Transverse colon (tissue), 4 donors: ENCODE data around the gene RSPH3. TPM values are rescaled to one million over a fixed set of nuclear protein-coding genes. Genes with fewer than 3 reads are reported as not detected.

Experiments used
- DNase-seq: peaks from one replicate; pipeline ENCODE4 v3.0.0-alpha.2; 2019
- H3K27ac ChIP-seq, 4 donors: fragments of 200-600 bp; sonication (generic); 2 replicates each; pipeline ENCODE4 v1.5.1; 2016 to 2018; ENCODE audit warnings: inconsistent platforms in 4 of 4
- H3K27me3 ChIP-seq: fragments of 200-600 bp; sonication (generic); 2 replicates; pipeline ENCODE4 v1.5.1; 2017; ENCODE audit warnings: inconsistent platforms
- H3K36me3 ChIP-seq, 4 donors: fragments of 200-600 bp; sonication (generic); 2 replicates each; pipeline ENCODE4 v1.5.1; 2017 to 2019; ENCODE audit warnings: inconsistent platforms in 4 of 4
- H3K4me1 ChIP-seq, 4 donors: fragments of 200-600 bp; sonication (generic); 2 replicates each; pipeline ENCODE4 v1.5.1; 2017 to 2020; ENCODE audit warnings: inconsistent platforms in 4 of 4
- H3K4me3 ChIP-seq, 4 donors: fragments of 200-600 bp; sonication (generic); 1 replicate in 1 of 4; 2 replicates in 3 of 4; pipeline versions ENCODE4 v1.5.1 to v1.6.1; 2017 to 2019; ENCODE audit warnings: inconsistent platforms in 4 of 4
- H3K9me3 ChIP-seq, 2 donors: fragments of 200-600 bp; sonication (generic); 2 replicates each; pipeline ENCODE4 v1.5.1; 2017 to 2019; ENCODE audit warnings: inconsistent platforms in 2 of 2
- CTCF ChIP-seq, 5 experiments: fragments of 200-600 bp in 3 of 5; fragments of 450-650 bp in 2 of 5; sonication (generic) in 3 of 5; IDR thresholded peaks; 1 replicate in 2 of 5; 2 replicates in 3 of 5; pipeline ENCODE4 v1.5.1; 2016 to 2017; ENCODE audit warnings: antibody characterized with exemption in 5 of 5, inconsistent platforms in 3 of 5, mild to moderate bottlenecking in 2 of 5, moderate library complexity in 1 of 5
- EP300 ChIP-seq: sonication (generic); formaldehyde crosslinking; IDR thresholded peaks from one replicate; pipeline ENCODE4 v1.6.1; 2017; ENCODE audit warnings: antibody characterized with exemption, low read depth
- POLR2A ChIP-seq: fragments of 450-650 bp; IDR thresholded peaks from one replicate; pipeline ENCODE4 v1.6.1; 2016; ENCODE audit warnings: antibody characterized with exemption, mild to moderate bottlenecking, moderate library complexity
- POLR2AphosphoS5 ChIP-seq, 3 donors: sonication (generic); formaldehyde crosslinking; IDR thresholded peaks; one replicate each; pipeline ENCODE4 v1.6.1; 2016; ENCODE audit warnings: antibody characterized with exemption in 3 of 3
- WGBS, 2 donors: methylation state at CpG; one replicate each; pipeline ENCODE4 v1.1.5; 2018; ENCODE audit warnings: low coverage in 1 of 2; 5-methylcytosine and 5-hydroxymethylcytosine counted together
- in situ Hi-C, 4 donors: fragments of 200-750 bp; cut with MboI; loops; one replicate each; pipeline versions ENCODE4 v1.15.0 to v1.15.1; 2017; ENCODE audit warnings: low sequenced_read_pairs in 3 of 4, low pct_ligation_motif_present in 1 of 4, low pct_unique_long_range_greater_than_20kb in 1 of 4
- intact Hi-C: fragments of 100-400 bp; cut with DNase I; formaldehyde crosslinking; loops from one replicate; pipeline ENCODE4 v1.15.1; 2023; ENCODE audit warnings: low total_unique reads
- total RNA-seq, 4 donors: library from RNA; depleted of rRNA; stranded (reverse); fragments of >200 nt; gene quantifications; one replicate each; pipeline ENCODE4 v1.1.0, GENCODE V29; 2016

Gene RSPH3
- total RNA-seq, 4 donors from 2014 or later, result 13.3 to 24.1 (median 23.5) TPM

DNA sequence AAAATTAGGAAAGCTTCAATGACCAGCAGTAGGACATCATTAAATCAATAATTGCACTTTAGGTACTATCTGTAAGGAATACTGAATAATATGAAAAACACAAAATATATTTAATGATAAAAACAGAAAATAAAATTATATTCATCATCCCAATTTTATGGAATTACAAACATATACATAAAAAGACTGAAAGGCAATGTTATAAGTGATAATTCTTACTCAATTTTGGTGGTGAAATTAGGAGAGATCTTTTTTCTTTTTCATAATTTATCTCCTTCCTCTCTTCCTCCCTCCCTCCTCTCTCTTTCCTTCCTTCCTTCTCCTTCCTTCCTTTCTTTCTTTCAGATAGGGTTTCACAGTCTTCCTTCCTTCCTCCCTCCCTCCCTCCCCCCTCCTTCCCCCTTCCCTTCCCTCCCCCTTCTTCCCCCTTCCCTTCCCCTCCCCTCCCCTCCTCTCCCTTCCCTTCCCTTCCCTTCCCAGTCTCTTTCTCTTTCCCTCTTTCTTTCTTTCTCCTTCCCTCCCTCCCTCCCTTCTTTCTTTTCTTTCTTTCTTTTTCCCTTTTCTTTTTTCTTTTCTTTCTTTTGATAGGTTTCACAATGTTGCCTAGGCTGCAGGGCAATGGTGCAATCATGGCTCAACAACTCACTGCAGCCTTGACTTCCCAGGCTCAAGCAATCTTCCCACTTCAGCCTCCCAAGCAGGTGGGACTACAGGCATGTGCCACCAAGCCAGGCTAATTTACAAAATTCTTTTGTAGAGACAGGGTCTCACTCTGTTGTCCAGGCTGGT, 36.8 kb downstream of the RSPH3 start:
- H3K27ac ChIP-seq, result no peak overlapping the region
- DNase-seq, result no peak
- H3K4me1 ChIP-seq, result peaks cover 0 to 7% (median 2%) of the 10 kb centered on the region in 4 donors
- no peak overlapping the region for H3K4me3 ChIP-seq
- TF ChIP-seq EP300, result no peak
- TF ChIP-seq CTCF (IDR thresholded peaks at IDR 0.05), result no peak
- no peak for TF ChIP-seq POLR2AphosphoS5 (IDR thresholded peaks at IDR 0.05)
- TF ChIP-seq POLR2A, result no peak
- H3K27me3 ChIP-seq, result no peaks in the 10 kb centered on the region
- intact Hi-C loops (no loop called here), in situ Hi-C loops (no loop called here)
- H3K36me3 ChIP-seq, result no peaks in the 10 kb centered on the region
- H3K9me3 ChIP-seq, result no peaks in the 10 kb centered on the region

DNA sequence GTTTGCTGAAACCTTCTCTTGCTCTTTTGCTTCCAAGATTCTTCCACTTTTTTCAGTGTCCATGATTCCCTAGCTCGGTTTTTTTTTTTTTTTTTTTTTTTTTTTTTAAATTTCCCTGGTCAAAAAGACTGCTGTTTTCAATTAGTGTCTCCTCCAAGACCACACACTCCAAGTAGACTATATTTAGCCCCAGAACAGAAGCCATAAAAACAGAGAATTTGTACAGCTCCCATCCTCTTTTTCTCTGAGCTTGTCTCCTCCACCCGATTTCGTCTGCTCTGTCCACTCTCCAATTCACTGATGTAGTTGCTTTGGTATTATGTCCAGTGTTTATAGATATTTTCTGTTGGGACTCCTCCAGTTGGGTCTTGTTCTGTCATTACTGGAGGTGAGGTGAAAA, 37.6 kb downstream of the RSPH3 start:
- H3K27me3 ChIP-seq, result no peaks in the 10 kb centered on the region
- no peak for TF ChIP-seq POLR2AphosphoS5 (IDR thresholded peaks at IDR 0.05)
- TF ChIP-seq POLR2A, result no peak
- TF ChIP-seq CTCF (IDR thresholded peaks at IDR 0.05), result no peak
- no peak for TF ChIP-seq EP300
- intact Hi-C loops, result no loop called here
- no peaks in the 10 kb centered on the region for H3K36me3 ChIP-seq
- WGBS, 2 donors, result 74 to 84% methylated on average over 3 of the region's 3 CpGs
- no peak overlapping the region for H3K4me3 ChIP-seq
- in situ Hi-C loops, result no loop called here
- peaks cover 0 to 7% (median 2%) of the 10 kb centered on the region in 4 donors for H3K4me1 ChIP-seq
- no peak overlapping the region for H3K27ac ChIP-seq
- H3K9me3 ChIP-seq, result no peaks in the 10 kb centered on the region
- DNase-seq, result no peak

- Histone ChIP-seq H3K9me3 (no peaks in the 10 kb centered on the region), H3K36me3 (no peaks in the 10 kb centered on the region), H3K27ac (no peak overlapping the region), H3K4me3 (no peak overlapping the region), H3K4me1 (peaks cover 0 to 7% (median 2%) of the 10 kb centered on the region in 4 donors), H3K27me3 (no peaks in the 10 kb centered on the region)
- 74 to 100% methylated on average over 2 of the region's 2 CpGs for WGBS, 2 donors
- no peak for DNase-seq
- intact Hi-C loops (no loop called here), in situ Hi-C loops (no loop called here)
- TF ChIP-seq EP300 (no peak), POLR2A (no peak), POLR2AphosphoS5 (IDR thresholded peaks at IDR 0.05) (no peak), CTCF (IDR thresholded peaks at IDR 0.05) (no peak)
Measured at GRCh38 chr6:158960026-158960425, 40.0 kb downstream of the RSPH3 start.

DNA sequence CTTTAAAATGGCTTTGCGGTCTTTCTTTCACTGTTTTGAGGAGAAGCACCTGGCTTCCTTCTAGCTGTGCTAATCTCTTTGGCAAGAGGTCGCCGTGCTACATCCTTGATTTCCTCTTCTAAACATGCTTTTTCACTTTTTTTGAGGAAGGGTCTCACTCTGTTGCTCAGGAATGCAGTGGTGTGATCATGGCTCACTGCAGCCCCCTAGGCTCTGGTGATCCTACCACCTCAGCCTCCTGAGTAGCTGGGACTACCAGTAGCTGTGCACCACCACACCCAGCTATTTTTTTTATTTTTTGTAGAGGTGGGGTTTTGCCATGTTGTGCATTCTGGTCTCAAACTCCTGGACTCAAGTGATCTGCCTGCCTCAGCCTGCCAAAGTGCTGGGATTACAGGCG, 40.5 kb downstream of the RSPH3 start:
- intact Hi-C loops (no loop called here), in situ Hi-C loops (no loop called here)
- no peak for DNase-seq
- H3K36me3 ChIP-seq, result no peaks in the 10 kb centered on the region
- WGBS, 2 donors, result 81 to 100% methylated on average over 1 to 4 of the region's 4 CpGs
- TF ChIP-seq POLR2A, result no peak
- no peak for TF ChIP-seq EP300
- TF ChIP-seq CTCF (IDR thresholded peaks at IDR 0.05), result no peak
- TF ChIP-seq POLR2AphosphoS5 (IDR thresholded peaks at IDR 0.05), result no peak
- H3K27me3 ChIP-seq, result no peaks in the 10 kb centered on the region
- H3K9me3 ChIP-seq, result no peaks in the 10 kb centered on the region
- H3K27ac ChIP-seq, result no peak overlapping the region
- peaks cover 0 to 7% (median 2%) of the 10 kb centered on the region in 4 donors for H3K4me1 ChIP-seq
- H3K4me3 ChIP-seq, result no peak overlapping the region
